CD14-positive monocyte (primary cell): Measurements from ENCODE around the gene SQSTM1. TPM values are rescaled to one million over a fixed set of nuclear protein-coding genes. Genes with fewer than 3 reads are reported as not detected.

Source experiments
- DNase-seq, 3 donors: peaks; one replicate each; pipeline ENCODE4 v3.0.0-alpha.2; 2011 to 2022
- H2AFZ ChIP-seq: 2 replicates; pipeline ENCODE4 v1.6.0; 2012; ENCODE audit warnings: mild to moderate bottlenecking, low read depth, low read length, inconsistent platforms; ENCODE audit not compliant: insufficient read depth, poor library complexity, severe bottlenecking
- H3K27ac ChIP-seq, 2 donors: 1 replicate in 1 of 2; 2 replicates in 1 of 2; pipeline ENCODE4 v1.5.1; 2012 to 2013; ENCODE audit warnings: low read length in 2 of 2, control low read depth in 1 of 2, inconsistent platforms in 1 of 2, low read depth in 1 of 2, mild to moderate bottlenecking in 1 of 2
- H3K27me3 ChIP-seq, 2 donors: one replicate each; pipeline versions ENCODE4 v1.6.0 to v1.6.1; 2011 to 2013; ENCODE audit warnings: low read length in 2 of 2; ENCODE audit not compliant: control insufficient read depth in 2 of 2, insufficient read depth in 2 of 2
- H3K36me3 ChIP-seq, 2 donors: replicated peaks in 1 of 2; 1 replicate in 1 of 2; 2 replicates in 1 of 2; pipeline versions ENCODE4 v1.5.1 to v1.6.1; 2012 to 2013; ENCODE audit warnings: low read length in 2 of 2, control low read depth in 1 of 2, inconsistent platforms in 1 of 2, mild to moderate bottlenecking in 1 of 2; ENCODE audit not compliant: insufficient read depth in 2 of 2, control insufficient read depth in 1 of 2
- H3K4me1 ChIP-seq, 2 donors: 1 replicate in 1 of 2; 2 replicates in 1 of 2; pipeline versions ENCODE4 v1.5.1 to v1.6.1; 2012 to 2013; ENCODE audit warnings: low read length in 2 of 2, control low read depth in 1 of 2, inconsistent platforms in 1 of 2, mild to moderate bottlenecking in 1 of 2, moderate library complexity in 1 of 2; ENCODE audit not compliant: insufficient read depth in 2 of 2, control insufficient read depth in 1 of 2
- H3K4me2 ChIP-seq: replicated peaks from 2 replicates; pipeline ENCODE3; 2012; ENCODE audit warnings: low read length, moderate library complexity, mild to moderate bottlenecking; ENCODE audit not compliant: poor library complexity, severe bottlenecking; ENCODE audit errors: extremely low read depth
- H3K4me3 ChIP-seq, 3 experiments: fragments of 200-600 bp in 1 of 3; sonication (generic) in 1 of 3; replicated peaks in 1 of 3; 1 replicate in 2 of 3; 2 replicates in 1 of 3; pipeline ENCODE4 v1.5.1; 2011 to 2013; ENCODE audit warnings: low read length in 3 of 3, mild to moderate bottlenecking in 3 of 3, control low read depth in 2 of 3, low read depth in 2 of 3, inconsistent platforms in 1 of 3, moderate library complexity in 1 of 3
- H3K79me2 ChIP-seq: 2 replicates; pipeline ENCODE4 v1.6.0; 2012; ENCODE audit warnings: mild to moderate bottlenecking, control low read depth, inconsistent platforms, low read length, moderate library complexity; ENCODE audit not compliant: insufficient read depth
- H3K9ac ChIP-seq: 2 replicates; pipeline ENCODE4 v1.6.0; 2017; ENCODE audit warnings: low read length, mild to moderate bottlenecking; ENCODE audit not compliant: insufficient read depth, poor library complexity, severe bottlenecking
- H3K9me3 ChIP-seq, 2 donors: replicated peaks in 1 of 2; 1 replicate in 1 of 2; 2 replicates in 1 of 2; pipeline versions ENCODE4 v1.5.1 to v1.6.1; 2012 to 2013; ENCODE audit warnings: low read length in 2 of 2, control low read depth in 1 of 2; ENCODE audit not compliant: control insufficient read depth in 1 of 2, insufficient read depth in 1 of 2
- H4K20me1 ChIP-seq: 2 replicates; pipeline ENCODE4 v1.6.0; 2012; ENCODE audit warnings: mild to moderate bottlenecking, low read length, control low read depth, moderate library complexity; ENCODE audit not compliant: insufficient read depth
- H3K27ac Mint-ChIP-seq, 7 donors: one replicate each; pipeline ENCODE4 v1.8.0; 2020; ENCODE audit warnings: mild to moderate bottlenecking in 7 of 7, mixed read lengths in 7 of 7, moderate library complexity in 6 of 7, inconsistent platforms in 2 of 7
- H3K27me3 Mint-ChIP-seq, 3 donors: one replicate each; pipeline ENCODE4 v1.8.0; 2021 to 2022; ENCODE audit warnings: low read depth in 3 of 3, mild to moderate bottlenecking in 3 of 3, mixed read lengths in 3 of 3, moderate library complexity in 3 of 3, inconsistent platforms in 1 of 3
- H3K36me3 Mint-ChIP-seq, 2 donors: one replicate each; pipeline ENCODE4 v1.8.0; 2020; ENCODE audit warnings: mixed read lengths in 2 of 2, inconsistent platforms in 1 of 2, mild to moderate bottlenecking in 1 of 2
- H3K4me1 Mint-ChIP-seq: one replicate; pipeline ENCODE4 v1.8.0; 2020; ENCODE audit warnings: mild to moderate bottlenecking, mixed read lengths
- H3K4me3 Mint-ChIP-seq, 2 donors: one replicate each; pipeline ENCODE4 v1.8.0; 2020; ENCODE audit warnings: mild to moderate bottlenecking in 2 of 2, mixed read lengths in 2 of 2, moderate library complexity in 1 of 2
- H3K9me3 Mint-ChIP-seq, 7 donors: one replicate each; pipeline ENCODE4 v1.8.0; 2020 to 2022; ENCODE audit warnings: mixed read lengths in 7 of 7, mild to moderate bottlenecking in 6 of 7, moderate library complexity in 6 of 7, inconsistent platforms in 2 of 7
- WGBS: methylation state at CpG from one replicate; pipeline ENCODE4 v1.1.5; 2013; ENCODE audit warnings: missing lambda C conversion rate; ENCODE audit not compliant: insufficient coverage; 5-methylcytosine and 5-hydroxymethylcytosine counted together
- intact Hi-C, 2 donors: fragments of 100-400 bp; cut with micrococcal nuclease; formaldehyde crosslinking; loops; one replicate each; pipeline versions ENCODE4 v1.15.0 to v1.15.1; 2023
- polyA plus RNA-seq, 3 donors: library from polyadenylated mRNA; depleted of rRNA in 1 of 3; unstranded in 2 of 3; stranded (reverse) in 1 of 3; fragments of 300-500 nt in 2 of 3; fragments of >200 nt in 1 of 3; fragmentation: Illumina TruSeq in 2 of 3; gene quantifications; 1 replicate in 2 of 3; 2 replicates in 1 of 3; pipeline ENCODE4 v1.2.3, GENCODE V29; 2012 to 2021
- TF ChIP-seq, protein P1 (sequence below): fragments of 200-600 bp; IDR thresholded peaks from one replicate; pipeline ENCODE4 v1.8.0; 2022; ENCODE audit warnings: antibody characterized with exemption, mild to moderate bottlenecking

Gene SQSTM1
- polyA plus RNA-seq, 3 donors, result 182 to 312 (median 275) TPM

DNA sequence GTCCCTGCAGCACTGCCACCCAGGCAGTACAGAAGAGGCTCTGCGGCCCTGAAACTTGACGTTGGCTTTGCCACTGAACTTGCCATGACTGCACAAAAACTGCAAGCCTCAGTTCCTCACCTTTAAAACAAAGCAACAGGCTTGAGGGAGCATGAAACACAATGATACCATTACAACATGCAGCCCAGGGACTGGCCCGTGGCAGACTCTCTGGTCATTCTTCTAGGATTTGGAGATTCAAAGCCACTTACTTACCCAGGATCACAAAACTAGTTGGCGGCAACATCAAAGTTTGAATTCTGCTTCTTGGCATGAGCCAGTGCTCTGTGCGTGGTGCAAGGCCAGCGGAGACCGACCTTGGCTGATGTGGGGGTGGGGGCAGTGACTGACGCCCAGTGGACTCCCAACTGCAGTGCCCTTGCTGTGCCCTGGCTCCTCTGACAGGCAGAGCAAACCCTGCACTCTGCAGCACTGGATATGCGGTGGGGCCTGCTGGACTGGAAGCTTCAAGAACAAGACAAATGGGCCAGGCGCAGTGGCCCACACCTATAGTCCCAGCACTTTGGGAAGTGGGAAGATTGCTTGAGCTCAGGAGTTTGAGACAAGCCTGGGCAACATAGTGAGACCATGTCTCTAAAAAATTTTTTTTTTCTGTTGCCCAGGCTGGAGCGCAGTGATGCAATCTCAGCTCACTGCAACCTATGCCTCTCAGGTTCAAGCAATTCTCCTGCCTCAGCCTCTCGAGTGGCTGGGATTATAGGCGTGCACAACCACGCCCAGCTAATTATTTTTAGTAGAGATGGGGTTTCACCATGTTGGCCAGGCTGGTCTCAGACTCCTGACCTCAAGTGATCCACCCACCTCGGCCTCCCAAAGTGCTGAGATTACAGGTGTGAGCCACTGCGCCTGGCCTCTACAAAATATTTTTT is 18.9 kb downstream of the SQSTM1 start:
- Mint-ChIP-seq H3K27me3 (peaks cover 0 to 2% (median 0%) of the 10 kb centered on the region in 3 donors), H3K27ac (peak overlapping the region in 4 of 7 donors; percentile 1 to 73 (median 68))

DNA sequence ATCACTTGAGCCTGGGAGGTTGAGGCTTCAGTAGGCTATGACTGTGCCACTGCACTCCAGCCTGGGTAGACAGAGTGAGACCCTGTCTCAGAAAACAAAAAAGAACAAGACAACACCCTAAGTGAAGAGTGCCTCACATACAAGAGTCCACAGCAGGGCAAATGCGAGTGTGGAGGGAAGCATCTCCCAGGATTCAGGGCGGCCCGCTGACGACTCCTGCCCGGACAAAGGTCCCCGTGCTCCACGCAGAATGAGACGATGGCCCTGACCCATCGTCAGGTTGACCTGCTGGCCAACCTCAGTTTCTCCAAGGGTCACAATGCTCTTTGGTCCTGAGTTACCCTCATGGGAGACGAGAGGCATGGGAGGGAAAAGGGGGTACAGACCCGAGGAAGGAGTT is 19.6 kb downstream of the SQSTM1 start:
- Histone ChIP-seq H3K4me2 (no peak overlapping the region), H3K36me3 (peaks cover 34% of the 10 kb centered on the region in 2 donors), H3K27ac (no peak overlapping the region), H3K9me3 (peaks cover 0 to 4% of the 10 kb centered on the region in 2 donors), H3K27me3 (no peaks in the 10 kb centered on the region), H2AFZ (no peak overlapping the region), H4K20me1 (peaks cover 38% of the 10 kb centered on the region), H3K4me1 (peaks cover 0 to 9% of the 10 kb centered on the region in 2 donors), H3K79me2 (no peaks in the 10 kb centered on the region), H3K4me3 (no peak overlapping the region), H3K9ac (no peak overlapping the region)
- H3K9me3 Mint-ChIP-seq, result peaks cover 3 to 8% (median 5%) of the 10 kb centered on the region in 7 donors
- peaks cover 22% of the 10 kb centered on the region for H3K4me1 Mint-ChIP-seq
- peak overlapping the region in 2 of 7 donors; percentile 10 to 81 for H3K27ac Mint-ChIP-seq
- H3K36me3 Mint-ChIP-seq, result peaks cover 33 to 49% of the 10 kb centered on the region in 2 donors
- intact Hi-C loops, result loop anchor here in 1 of 2 donors (10.0 kb wide), 1 partner anchor 64 kb away; the partner anchor contains the start of gene TBC1D9B
- no peak overlapping the region for H3K4me3 Mint-ChIP-seq
- 94% methylated on average over 10 of the region's 11 CpGs for WGBS
- DNase-seq, result no peak
- peaks cover 0 to 2% (median 0%) of the 10 kb centered on the region in 3 donors for H3K27me3 Mint-ChIP-seq
- TF ChIP-seq, protein P1, sequence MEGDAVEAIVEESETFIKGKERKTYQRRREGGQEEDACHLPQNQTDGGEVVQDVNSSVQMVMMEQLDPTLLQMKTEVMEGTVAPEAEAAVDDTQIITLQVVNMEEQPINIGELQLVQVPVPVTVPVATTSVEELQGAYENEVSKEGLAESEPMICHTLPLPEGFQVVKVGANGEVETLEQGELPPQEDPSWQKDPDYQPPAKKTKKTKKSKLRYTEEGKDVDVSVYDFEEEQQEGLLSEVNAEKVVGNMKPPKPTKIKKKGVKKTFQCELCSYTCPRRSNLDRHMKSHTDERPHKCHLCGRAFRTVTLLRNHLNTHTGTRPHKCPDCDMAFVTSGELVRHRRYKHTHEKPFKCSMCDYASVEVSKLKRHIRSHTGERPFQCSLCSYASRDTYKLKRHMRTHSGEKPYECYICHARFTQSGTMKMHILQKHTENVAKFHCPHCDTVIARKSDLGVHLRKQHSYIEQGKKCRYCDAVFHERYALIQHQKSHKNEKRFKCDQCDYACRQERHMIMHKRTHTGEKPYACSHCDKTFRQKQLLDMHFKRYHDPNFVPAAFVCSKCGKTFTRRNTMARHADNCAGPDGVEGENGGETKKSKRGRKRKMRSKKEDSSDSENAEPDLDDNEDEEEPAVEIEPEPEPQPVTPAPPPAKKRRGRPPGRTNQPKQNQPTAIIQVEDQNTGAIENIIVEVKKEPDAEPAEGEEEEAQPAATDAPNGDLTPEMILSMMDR, result no peak

More for the DNA sequence above, 18.9 kb downstream of the SQSTM1 start:
- Histone ChIP-seq H3K79me2 (no peaks in the 10 kb centered on the region), H3K9ac (no peak overlapping the region), H3K9me3 (no peaks in the 10 kb centered on the region), H3K27me3 (no peaks in the 10 kb centered on the region), H2AFZ (no peak overlapping the region), H3K27ac (no peak overlapping the region), H3K36me3 (peaks cover 36% of the 10 kb centered on the region in 2 donors), H3K4me3 (no peak overlapping the region), H4K20me1 (peaks cover 38% of the 10 kb centered on the region), H3K4me2 (no peak overlapping the region), H3K4me1 (peaks cover 0 to 9% of the 10 kb centered on the region in 2 donors)
- DNase-seq, result no peak
- Mint-ChIP-seq H3K4me1 (peaks cover 22% of the 10 kb centered on the region), H3K36me3 (peaks cover 34 to 52% of the 10 kb centered on the region in 2 donors), H3K9me3 (peaks cover 0 to 5% (median 0%) of the 10 kb centered on the region in 7 donors), H3K4me3 (no peak overlapping the region)
- 96% methylated on average over 12 of the region's 16 CpGs for WGBS
- TF ChIP-seq, protein P1, result no peak
- intact Hi-C loops, result loop anchor here (5.0 to 10.0 kb wide), 2 partner anchors 37 to 65 kb away; partner anchors contain the start of gene TBC1D9B (in 1 of the 2)
